WTC11 (cell line): ENCODE data around the gene NIPA2. TPM values are rescaled to one million over a fixed set of nuclear protein-coding genes. Genes with fewer than 3 reads are reported as not detected.
A peak's percentile ranks its signal among the peaks of the same experiment; 100 is the strongest.

Experiments used
- ATAC-seq: fragments of 200-7000 bp; cut with Tn5 transposase; 2 replicates; pipeline ENCODE4 v1.10.0; 2021; ENCODE audit warnings: mild to moderate bottlenecking, moderate library complexity
- CTCF ChIA-PET: fragments of 300-600 bp; sonication (Branson Sonifier 250); formaldehyde crosslinking; loops from one replicate; lab custom pipeline; 2021; ENCODE audit warnings: antibody characterized with exemption; lab: Charles Lee
- POLR2A ChIA-PET: fragments of 350-600 bp; sonication (Branson Sonifier 250); formaldehyde crosslinking; loops from one replicate; lab custom pipeline; 2021; ENCODE audit warnings: antibody characterized with exemption; lab: Charles Lee
- DNase-seq: peaks from one replicate; pipeline ENCODE4 v3.0.0; 2021; ENCODE audit warnings: low spot score
- H3K27ac Mint-ChIP-seq: 2 replicates; pipeline ENCODE4 v1.8.0; 2021; ENCODE audit warnings: mixed read lengths
- H3K27me3 Mint-ChIP-seq: 2 replicates; pipeline ENCODE4 v1.8.0; 2021; ENCODE audit warnings: low read depth, mild to moderate bottlenecking, moderate library complexity, mixed read lengths
- H3K36me3 Mint-ChIP-seq: 2 replicates; pipeline ENCODE4 v1.8.0; 2021; ENCODE audit warnings: mixed read lengths
- H3K4me1 Mint-ChIP-seq: 2 replicates; pipeline ENCODE4 v1.8.0; 2022; ENCODE audit warnings: mixed read lengths
- H3K4me3 Mint-ChIP-seq: 2 replicates; pipeline ENCODE4 v1.8.0; 2021; ENCODE audit warnings: mild to moderate bottlenecking, moderate library complexity, mixed read lengths
- H3K9me3 Mint-ChIP-seq: 2 replicates; pipeline ENCODE4 v1.8.0; 2021; ENCODE audit warnings: mixed read lengths
- AR ChIP-seq: fragments of 250-450 bp; sonication (Bioruptor Pico); IDR thresholded peaks from 2 replicates; pipeline ENCODE4 v1.9.0; 2021; ENCODE audit warnings: mild to moderate bottlenecking
- CBFB ChIP-seq: sonication (generic); formaldehyde crosslinking; IDR thresholded peaks from 2 replicates; pipeline ENCODE4 v1.8.1; 2022; ENCODE audit warnings: mild to moderate bottlenecking, low read depth, missing genetic modification reagents
- ERG ChIP-seq: fragments of 250-450 bp; sonication (Bioruptor Pico); IDR thresholded peaks from 2 replicates; pipeline ENCODE4 v1.8.0; 2021; ENCODE audit warnings: mild to moderate bottlenecking
- GABPB1 ChIP-seq: sonication (generic); formaldehyde crosslinking; IDR thresholded peaks from 2 replicates; pipeline ENCODE4 v1.8.1; 2023; ENCODE audit warnings: mild to moderate bottlenecking, missing genetic modification reagents
- GTF2I ChIP-seq: fragments of 250-450 bp; sonication (Bioruptor Pico); conservative IDR thresholded peaks from 2 replicates; pipeline ENCODE4 v1.4.0; 2021; ENCODE audit warnings: mild to moderate bottlenecking
- HMGA2 ChIP-seq: fragments of 250-450 bp; sonication (Bioruptor Pico); IDR thresholded peaks from 2 replicates; pipeline ENCODE4 v1.4.0; 2021; ENCODE audit warnings: mild to moderate bottlenecking, moderate library complexity
- HMGXB4 ChIP-seq: sonication (generic); formaldehyde crosslinking; IDR thresholded peaks from 2 replicates; pipeline ENCODE4 v1.8.1; 2023; ENCODE audit warnings: mild to moderate bottlenecking, moderate library complexity, missing genetic modification reagents
- JAZF1 ChIP-seq: fragments of 250-450 bp; sonication (Bioruptor Pico); IDR thresholded peaks from 2 replicates; pipeline ENCODE4 v1.9.0; 2021; ENCODE audit warnings: moderate library complexity, mild to moderate bottlenecking, inconsistent platforms
- JUN ChIP-seq: sonication (generic); formaldehyde crosslinking; IDR thresholded peaks from 2 replicates; pipeline ENCODE4 v1.8.0; 2023; ENCODE audit warnings: mild to moderate bottlenecking, missing genetic modification reagents
- MAX ChIP-seq: sonication (generic); formaldehyde crosslinking; IDR thresholded peaks from 2 replicates; pipeline ENCODE4 v1.8.0; 2022; ENCODE audit warnings: mild to moderate bottlenecking, missing genetic modification reagents
- NFATC4 ChIP-seq: fragments of 250-450 bp; sonication (Bioruptor Pico); IDR thresholded peaks from 2 replicates; pipeline ENCODE4 v1.9.0; 2021; ENCODE audit warnings: mild to moderate bottlenecking
- OVOL2 ChIP-seq: fragments of 250-450 bp; sonication (Bioruptor Pico); IDR thresholded peaks from 2 replicates; pipeline ENCODE4 v1.9.0; 2021; ENCODE audit warnings: mild to moderate bottlenecking, borderline replicate concordance
- PRDM15 ChIP-seq: sonication (generic); formaldehyde crosslinking; IDR thresholded peaks from 2 replicates; pipeline ENCODE4 v1.8.0; 2022; ENCODE audit warnings: missing genetic modification reagents
- RORB ChIP-seq: fragments of 250-450 bp; sonication (Bioruptor Pico); IDR thresholded peaks from 2 replicates; pipeline ENCODE4 v1.9.0; 2021; ENCODE audit warnings: mild to moderate bottlenecking
- SOX15 ChIP-seq: fragments of 250-450 bp; sonication (Bioruptor Pico); IDR thresholded peaks from 2 replicates; pipeline ENCODE4 v1.9.0; 2021; ENCODE audit warnings: mild to moderate bottlenecking
- SP1 ChIP-seq: sonication (generic); formaldehyde crosslinking; conservative IDR thresholded peaks from 2 replicates; pipeline ENCODE4 v1.8.1; 2022; ENCODE audit warnings: missing genetic modification reagents
- USF2 ChIP-seq: sonication (generic); formaldehyde crosslinking; IDR thresholded peaks from 2 replicates; pipeline ENCODE4 v1.8.1; 2023; ENCODE audit warnings: mild to moderate bottlenecking, missing genetic modification reagents, moderate library complexity
- ZNF219 ChIP-seq: sonication (generic); formaldehyde crosslinking; IDR thresholded peaks from 2 replicates; pipeline ENCODE4 v1.8.0; 2023; ENCODE audit warnings: missing genetic modification reagents, mild to moderate bottlenecking, borderline replicate concordance
- ZNF263 ChIP-seq: sonication (generic); formaldehyde crosslinking; IDR thresholded peaks from 2 replicates; pipeline ENCODE4 v1.8.1; 2022; ENCODE audit warnings: low read depth, mild to moderate bottlenecking, moderate library complexity, missing genetic modification reagents
- ZNF425 ChIP-seq: fragments of 250-450 bp; sonication (Bioruptor Pico); conservative IDR thresholded peaks from 2 replicates; pipeline ENCODE4 v1.9.0; 2021; ENCODE audit warnings: mild to moderate bottlenecking
- total RNA-seq: library from RNA; stranded (reverse); gene quantifications from 3 replicates; pipeline ENCODE4 v1.2.3, GENCODE V29; 2021

NIPA2 gene
- total RNA-seq, 1 experiment from 2014 or later = 79.5 TPM

GRCh38 chr15:22856659-22857058 is 18.2 kb downstream of the NIPA2 start (continued):
- no peak for TF ChIP-seq ZNF263 (CRISPR knock-in tag)
- no peak for TF ChIP-seq USF2 (CRISPR knock-in tag)

GRCh38 chr15:22861161-22861560 is 22.7 kb downstream of the NIPA2 start:
- ChIA-PET POLR2A (no interaction called here), CTCF (no interaction called here)
- Mint-ChIP-seq H3K27me3 (no peaks in the 10 kb centered on the region), H3K4me1 (peaks cover 17% of the 10 kb centered on the region), H3K9me3 (no peaks in the 10 kb centered on the region), H3K36me3 (peaks cover 76% of the 10 kb centered on the region), H3K4me3 (no peak overlapping the region), H3K27ac (peak overlapping the region; percentile 15; the same call in 1 of the 2 replicates)
- TF ChIP-seq NFATC4 (CRISPR knock-in tag) = no peak
- TF ChIP-seq ZNF219 (CRISPR knock-in tag) = no peak
- no peak for TF ChIP-seq GTF2I (CRISPR knock-in tag)
- TF ChIP-seq GABPB1 (CRISPR knock-in tag) = no peak
- no peak for TF ChIP-seq ERG (CRISPR knock-in tag)
- TF ChIP-seq AR (CRISPR knock-in tag) = no peak
- no peak for TF ChIP-seq SP1
- TF ChIP-seq HMGA2 (CRISPR knock-in tag) = no peak
- no peak for TF ChIP-seq JAZF1 (CRISPR knock-in tag)
- no peak for TF ChIP-seq RORB (CRISPR knock-in tag)
- TF ChIP-seq SOX15 (CRISPR knock-in tag) = no peak
- TF ChIP-seq HMGXB4 (CRISPR knock-in tag) = no peak
- TF ChIP-seq CBFB = no peak
- TF ChIP-seq JUN (CRISPR knock-in tag) = no peak
- DNase-seq (no peak), ATAC-seq (no peak)

- ChIA-PET CTCF (no interaction called here), POLR2A (no interaction called here)
- TF ChIP-seq MAX (CRISPR knock-in tag) = no peak
- TF ChIP-seq PRDM15 = peak; percentile 65; the same call in 1 of the 2 replicates
- no peak for TF ChIP-seq OVOL2 (CRISPR knock-in tag)
- no peak for TF ChIP-seq ZNF425 (CRISPR knock-in tag)
- no peak for DNase-seq
- H3K4me1 Mint-ChIP-seq = peaks cover 17% of the 10 kb centered on the region
- no peak overlapping the region for H3K4me3 Mint-ChIP-seq
- H3K9me3 Mint-ChIP-seq = no peaks in the 10 kb centered on the region
- H3K36me3 Mint-ChIP-seq = peaks cover 84% of the 10 kb centered on the region
- ATAC-seq = no peak
- no peaks in the 10 kb centered on the region for H3K27me3 Mint-ChIP-seq
- peak overlapping the region; percentile 50 for H3K27ac Mint-ChIP-seq
These were observed 24.9 kb downstream of the NIPA2 start for GRCh38 chr15:22863356-22863755.
